ENCODE results near the gene ST6GAL1. TPM values are rescaled to one million over a fixed set of nuclear protein-coding genes. Genes with fewer than 3 reads are reported as not detected.
"Not testable (repeated sequence)": the region's sequence is repeated elsewhere in the genome, so short reads cannot be mapped to it uniquely, and the experiment has no call there.

ST6GAL1 gene
- polyA plus RNA-seq, 3 donors = 55.6 to 81.0 (median 61.7) TPM

GRCh38 chr3:186907075-186907474, 23.3 kb upstream of the ST6GAL1 start:
- DNase-seq = not testable (repeated sequence)

- DNase-seq = no peak
These were observed 21.1 kb upstream of the ST6GAL1 start for GRCh38 chr3:186909078-186909853.

GRCh38 chr3:186915806-186916796, 14.2 kb upstream of the ST6GAL1 start:
- no peak for DNase-seq

GRCh38 chr3:186917512-186918312, 12.6 kb upstream of the ST6GAL1 start:
- no peak for DNase-seq

GRCh38 chr3:186920301-186920700, 10.0 kb upstream of the ST6GAL1 start:
- DNase-seq = no peak

- no peak for DNase-seq
These were observed 9.5 kb upstream of the ST6GAL1 start for GRCh38 chr3:186920796-186921195.

- no peak for DNase-seq
These were observed 8.7 kb upstream of the ST6GAL1 start for GRCh38 chr3:186921578-186921977.

- no peak for DNase-seq
These were observed 8.1 kb upstream of the ST6GAL1 start for GRCh38 chr3:186922224-186922623.

- no peak for DNase-seq
These were observed 7.5 kb upstream of the ST6GAL1 start for GRCh38 chr3:186922790-186923189.

GRCh38 chr3:186923241-186923640, 7.1 kb upstream of the ST6GAL1 start:
- DNase-seq = no peak

- DNase-seq = no peak
These were observed 4.5 kb upstream of the ST6GAL1 start for GRCh38 chr3:186925826-186926225.

- DNase-seq = no peak
These were observed 1.1 kb upstream of the ST6GAL1 start for GRCh38 chr3:186929186-186929585.

- DNase-seq = no peak
These were observed 641 bp upstream of the ST6GAL1 start for GRCh38 chr3:186929685-186930084.

- peak; percentile 75 for DNase-seq
These were observed 560 bp downstream of the ST6GAL1 start for GRCh38 chr3:186930641-186931531.

- DNase-seq = peak; percentile 61
These were observed 1.4 kb downstream of the ST6GAL1 start for GRCh38 chr3:186931532-186932280.

- DNase-seq = no peak
These were observed 2.2 kb downstream of the ST6GAL1 start for GRCh38 chr3:186932281-186933181.

GRCh38 chr3:186933816-186934215, 3.5 kb downstream of the ST6GAL1 start:
- no peak for DNase-seq

- DNase-seq = no peak
These were observed 4.8 kb downstream of the ST6GAL1 start for GRCh38 chr3:186935133-186935532.

Measured in renal pelvis (tissue), 4 donors.